ENCODE measurements around the gene ETV6.

ETV6 gene

DNA sequence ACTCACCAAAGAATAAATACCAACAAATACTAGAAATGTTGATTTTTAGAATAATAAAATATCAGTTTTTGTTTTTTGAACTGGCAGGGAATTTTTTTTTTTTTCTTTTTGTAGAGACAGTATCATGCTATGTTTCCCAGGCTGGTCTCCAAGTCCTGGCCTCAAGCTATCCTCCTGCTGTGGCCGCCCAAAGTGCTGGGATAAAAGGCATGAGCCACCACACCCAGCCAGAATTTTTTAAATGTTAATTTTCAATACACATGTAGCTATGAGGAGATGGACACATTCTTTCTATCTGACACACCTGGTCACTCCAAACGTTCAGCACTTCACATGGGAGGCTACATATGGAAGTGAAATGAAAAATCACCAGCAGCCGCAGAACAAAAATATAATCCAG lies 126.8 kb downstream of the ETV6 start:
- TF ChIP-seq, protein P1, sequence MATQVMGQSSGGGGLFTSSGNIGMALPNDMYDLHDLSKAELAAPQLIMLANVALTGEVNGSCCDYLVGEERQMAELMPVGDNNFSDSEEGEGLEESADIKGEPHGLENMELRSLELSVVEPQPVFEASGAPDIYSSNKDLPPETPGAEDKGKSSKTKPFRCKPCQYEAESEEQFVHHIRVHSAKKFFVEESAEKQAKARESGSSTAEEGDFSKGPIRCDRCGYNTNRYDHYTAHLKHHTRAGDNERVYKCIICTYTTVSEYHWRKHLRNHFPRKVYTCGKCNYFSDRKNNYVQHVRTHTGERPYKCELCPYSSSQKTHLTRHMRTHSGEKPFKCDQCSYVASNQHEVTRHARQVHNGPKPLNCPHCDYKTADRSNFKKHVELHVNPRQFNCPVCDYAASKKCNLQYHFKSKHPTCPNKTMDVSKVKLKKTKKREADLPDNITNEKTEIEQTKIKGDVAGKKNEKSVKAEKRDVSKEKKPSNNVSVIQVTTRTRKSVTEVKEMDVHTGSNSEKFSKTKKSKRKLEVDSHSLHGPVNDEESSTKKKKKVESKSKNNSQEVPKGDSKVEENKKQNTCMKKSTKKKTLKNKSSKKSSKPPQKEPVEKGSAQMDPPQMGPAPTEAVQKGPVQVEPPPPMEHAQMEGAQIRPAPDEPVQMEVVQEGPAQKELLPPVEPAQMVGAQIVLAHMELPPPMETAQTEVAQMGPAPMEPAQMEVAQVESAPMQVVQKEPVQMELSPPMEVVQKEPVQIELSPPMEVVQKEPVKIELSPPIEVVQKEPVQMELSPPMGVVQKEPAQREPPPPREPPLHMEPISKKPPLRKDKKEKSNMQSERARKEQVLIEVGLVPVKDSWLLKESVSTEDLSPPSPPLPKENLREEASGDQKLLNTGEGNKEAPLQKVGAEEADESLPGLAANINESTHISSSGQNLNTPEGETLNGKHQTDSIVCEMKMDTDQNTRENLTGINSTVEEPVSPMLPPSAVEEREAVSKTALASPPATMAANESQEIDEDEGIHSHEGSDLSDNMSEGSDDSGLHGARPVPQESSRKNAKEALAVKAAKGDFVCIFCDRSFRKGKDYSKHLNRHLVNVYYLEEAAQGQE (IDR thresholded peaks at IDR 0.05; ENCODE audit: insufficient read depth in 1 of 2, low read depth in 2 of 2, low read length in 2 of 2), result no peak
- TF ChIP-seq POLR2AphosphoS5 (IDR thresholded peaks at IDR 0.05; ENCODE audit: low read depth, low read length) (no peak), SIN3A (IDR thresholded peaks at IDR 0.05; ENCODE audit: borderline replicate concordance, insufficient read depth, low read length) (no peak), FOXP2 (optimal IDR thresholded peaks at IDR 0.05; ENCODE audit: borderline replicate concordance, extremely low read depth, extremely low read length, insufficient read depth) (no peak), TAF1 (IDR thresholded peaks at IDR 0.05; ENCODE audit: borderline replicate concordance, insufficient read depth, low read length) (no peak)

DNA sequence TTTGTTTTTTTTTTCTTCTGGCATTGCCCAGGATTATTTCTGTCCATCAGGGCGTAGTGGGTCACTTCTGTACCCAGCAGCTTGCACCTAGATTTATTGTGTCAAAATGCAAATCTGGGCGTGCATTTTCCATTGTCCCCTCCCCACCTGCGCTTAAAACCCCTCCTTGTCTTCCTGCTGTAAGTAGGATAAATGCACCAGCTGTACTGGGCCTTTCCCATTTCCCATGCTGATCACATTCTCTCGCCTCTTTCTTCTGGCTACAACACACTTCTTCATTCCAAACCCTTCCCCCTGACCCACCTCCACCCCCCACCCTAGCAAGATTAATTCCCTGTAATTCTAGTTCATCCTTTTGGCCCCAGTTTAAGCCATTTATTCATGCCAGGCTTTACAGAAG lies 128.0 kb downstream of the ETV6 start:
- no peak for TF ChIP-seq POLR2AphosphoS5 (IDR thresholded peaks at IDR 0.05; ENCODE audit: low read depth, low read length)
- no peak for TF ChIP-seq FOXP2 (optimal IDR thresholded peaks at IDR 0.05; ENCODE audit: borderline replicate concordance, extremely low read depth, extremely low read length, insufficient read depth)
- TF ChIP-seq, protein P1 (IDR thresholded peaks at IDR 0.05; ENCODE audit: insufficient read depth in 1 of 2, low read depth in 2 of 2, low read length in 2 of 2), result no peak
- no peak for TF ChIP-seq SIN3A (IDR thresholded peaks at IDR 0.05; ENCODE audit: borderline replicate concordance, insufficient read depth, low read length)

DNA sequence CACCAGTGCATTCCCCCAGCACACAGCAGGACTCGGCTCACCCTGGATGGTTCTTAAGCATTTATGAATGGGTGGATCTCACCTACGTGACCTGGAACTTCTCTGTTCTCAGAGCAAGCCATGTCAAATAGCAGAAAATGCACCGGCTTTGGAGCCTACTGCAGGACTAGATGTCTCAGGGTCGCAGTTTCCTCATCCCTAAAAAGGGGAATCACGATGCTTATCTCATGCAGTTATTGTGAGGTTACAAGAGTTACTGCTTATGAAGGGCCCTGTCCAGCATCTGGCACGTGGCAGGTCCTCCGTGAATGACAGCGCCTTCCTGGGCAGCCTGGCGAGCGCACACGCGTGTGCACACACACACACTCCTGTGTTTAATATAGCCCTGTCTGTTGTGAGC lies 128.5 kb downstream of the ETV6 start:
- TF ChIP-seq POLR2AphosphoS5 (IDR thresholded peaks at IDR 0.05; ENCODE audit: low read depth, low read length) (no peak), FOXP2 (optimal IDR thresholded peaks at IDR 0.05; ENCODE audit: borderline replicate concordance, extremely low read depth, extremely low read length, insufficient read depth) (no peak), TAF1 (IDR thresholded peaks at IDR 0.05; ENCODE audit: borderline replicate concordance, insufficient read depth, low read length) (no peak), SIN3A (IDR thresholded peaks at IDR 0.05; ENCODE audit: borderline replicate concordance, insufficient read depth, low read length) (no peak)
- TF ChIP-seq, protein P1 (IDR thresholded peaks at IDR 0.05; ENCODE audit: insufficient read depth in 1 of 2, low read depth in 2 of 2, low read length in 2 of 2), result no peak

DNA sequence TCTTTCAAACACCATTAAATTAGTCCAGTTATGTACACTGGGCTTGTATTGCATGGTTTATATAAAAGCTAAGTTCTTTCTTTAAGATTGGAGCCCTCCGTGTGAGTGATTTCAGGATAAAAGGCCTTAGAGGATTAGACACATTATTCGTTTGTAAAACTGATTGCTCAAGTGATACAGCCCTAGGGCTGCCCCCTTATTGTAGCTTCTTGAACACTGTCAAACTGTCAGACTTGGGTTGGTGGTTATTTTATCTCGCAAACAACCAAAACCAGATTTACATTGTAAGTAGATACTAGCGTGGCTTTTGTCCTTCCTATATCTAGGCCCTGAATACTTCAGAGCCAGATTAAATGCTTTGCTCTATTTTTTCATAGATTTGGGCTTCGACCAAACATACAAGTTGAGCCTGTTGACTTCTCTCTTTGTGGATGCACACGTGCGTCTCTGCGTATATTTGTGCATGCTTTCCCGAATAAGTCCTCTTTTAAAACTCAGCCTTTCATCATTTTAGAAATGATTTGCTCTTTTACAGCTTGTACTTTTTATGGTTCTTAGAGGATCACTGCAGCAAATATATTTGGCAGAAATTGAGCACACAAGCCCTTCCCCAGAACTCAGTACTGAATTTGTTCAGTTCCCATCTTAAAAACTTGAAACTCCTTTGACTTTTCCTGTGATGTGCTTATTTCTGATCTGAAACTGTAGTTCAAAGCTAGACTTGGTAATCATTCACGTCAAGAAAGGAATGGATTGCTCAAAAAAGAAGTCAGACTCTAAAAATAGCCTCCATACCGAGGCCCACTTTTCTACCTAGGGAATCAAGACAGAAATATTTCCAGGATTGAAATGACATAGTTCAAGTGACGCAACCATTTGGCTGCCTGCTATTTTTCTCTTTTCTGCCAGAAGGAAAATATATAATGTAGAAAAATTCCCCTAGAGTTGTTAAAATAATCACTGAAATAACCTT lies 129.5 kb downstream of the ETV6 start:
- TF ChIP-seq, protein P1 (IDR thresholded peaks at IDR 0.05; ENCODE audit: insufficient read depth in 1 of 2, low read depth in 2 of 2, low read length in 2 of 2), result no peak
- TF ChIP-seq POLR2AphosphoS5 (IDR thresholded peaks at IDR 0.05; ENCODE audit: low read depth, low read length), result no peak
- TF ChIP-seq FOXP2 (optimal IDR thresholded peaks at IDR 0.05; ENCODE audit: borderline replicate concordance, extremely low read depth, extremely low read length, insufficient read depth), result no peak
- TF ChIP-seq SIN3A (IDR thresholded peaks at IDR 0.05; ENCODE audit: borderline replicate concordance, insufficient read depth, low read length), result no peak
- TF ChIP-seq TAF1 (IDR thresholded peaks at IDR 0.05; ENCODE audit: borderline replicate concordance, insufficient read depth, low read length), result no peak
